Measurements from ENCODE around the gene NFATC1.

The NFATC1 gene

GRCh38 chr18:79395761-79396404, at the start of gene NFATC1:
Gene NFATC1 (plus strand): TSS chr18:79395930. CDS start chr18:79396225, 295 bp downstream.
- DNase-seq (ENCODE audit: low read depth in 2 of 3, low spot score in 1 of 3), result peak; percentile 78 to 87 (median 82)

DNA sequence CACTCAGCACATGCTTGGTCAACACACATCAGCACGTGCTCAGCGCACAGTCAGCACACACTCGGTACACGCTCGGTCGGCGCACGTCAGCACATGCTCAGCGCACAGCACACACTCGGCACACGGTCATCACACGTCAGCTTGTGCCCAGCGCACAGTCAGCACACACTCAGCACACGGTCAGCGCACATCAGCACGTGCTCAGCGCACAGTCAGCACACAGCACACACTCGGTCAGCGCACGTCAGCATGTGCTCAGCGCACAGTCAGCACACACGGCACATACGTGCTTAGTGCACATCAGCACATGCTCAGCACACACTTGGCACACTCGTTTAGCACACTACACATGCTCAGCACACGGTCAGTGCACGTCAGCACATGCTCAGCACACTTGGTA, 49.7 kb upstream of the NFATC1 start:
- DNase-seq (ENCODE audit: low read depth in 2 of 3, low spot score in 1 of 3), result no peak

- no peak for DNase-seq (ENCODE audit: low read depth in 2 of 3, low spot score in 1 of 3)
Measured at GRCh38 chr18:79348066-79348465, 47.7 kb upstream of the NFATC1 start.

GRCh38 chr18:79352432-79352831, 43.3 kb upstream of the NFATC1 start:
- no peak for DNase-seq (ENCODE audit: low read depth in 2 of 3, low spot score in 1 of 3)

DNA sequence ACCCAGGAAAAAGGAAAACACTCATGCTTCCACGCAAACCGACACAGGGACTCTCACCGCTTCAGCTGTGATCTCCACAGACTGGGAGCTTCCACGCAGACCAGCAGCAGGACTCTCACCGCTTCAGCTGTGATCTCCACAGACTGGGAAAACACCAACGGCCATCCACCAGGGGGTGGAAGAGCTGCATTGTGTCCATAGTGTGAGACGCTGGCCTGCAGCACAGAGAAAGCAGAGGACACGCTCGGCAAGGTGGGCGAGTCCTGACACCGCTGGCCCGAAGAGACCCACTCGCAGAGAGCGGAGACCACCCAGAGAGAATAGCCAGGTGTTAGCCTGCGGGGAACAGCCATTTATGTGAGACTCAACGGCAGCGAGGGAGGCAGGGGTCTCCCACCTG, 42.5 kb upstream of the NFATC1 start:
- DNase-seq (ENCODE audit: low read depth in 2 of 3, low spot score in 1 of 3), result no peak

DNA sequence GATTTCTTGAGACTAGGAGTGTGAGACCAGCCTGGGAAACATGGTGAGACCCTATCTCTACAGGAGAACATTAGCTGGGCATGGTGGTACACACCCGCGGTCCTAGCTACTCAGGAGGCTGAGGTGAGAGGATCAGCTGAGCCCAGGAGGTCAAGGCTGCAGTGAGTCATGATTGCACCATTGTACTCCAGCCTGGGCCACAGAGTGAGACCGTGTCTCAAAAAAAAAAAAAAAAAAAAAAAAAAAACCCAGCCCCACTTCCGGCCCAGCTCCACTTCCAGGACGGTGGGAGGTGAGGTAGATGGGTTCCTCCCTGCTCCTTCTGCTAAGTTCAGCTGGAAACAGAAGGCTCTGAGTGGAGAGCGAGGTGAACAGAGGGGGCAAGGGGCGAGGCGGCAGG, 41.4 kb upstream of the NFATC1 start:
- no peak for DNase-seq (ENCODE audit: low read depth in 2 of 3, low spot score in 1 of 3)

- no peak for DNase-seq (ENCODE audit: low read depth in 2 of 3, low spot score in 1 of 3)
Measured at GRCh38 chr18:79355433-79356335, 40.0 kb upstream of the NFATC1 start.

- DNase-seq (ENCODE audit: low read depth in 2 of 3, low spot score in 1 of 3), result no peak
Measured at GRCh38 chr18:79356435-79356834, 39.3 kb upstream of the NFATC1 start.

GRCh38 chr18:79360933-79361332, 34.8 kb upstream of the NFATC1 start:
- no peak for DNase-seq (ENCODE audit: low read depth in 2 of 3, low spot score in 1 of 3)

DNA sequence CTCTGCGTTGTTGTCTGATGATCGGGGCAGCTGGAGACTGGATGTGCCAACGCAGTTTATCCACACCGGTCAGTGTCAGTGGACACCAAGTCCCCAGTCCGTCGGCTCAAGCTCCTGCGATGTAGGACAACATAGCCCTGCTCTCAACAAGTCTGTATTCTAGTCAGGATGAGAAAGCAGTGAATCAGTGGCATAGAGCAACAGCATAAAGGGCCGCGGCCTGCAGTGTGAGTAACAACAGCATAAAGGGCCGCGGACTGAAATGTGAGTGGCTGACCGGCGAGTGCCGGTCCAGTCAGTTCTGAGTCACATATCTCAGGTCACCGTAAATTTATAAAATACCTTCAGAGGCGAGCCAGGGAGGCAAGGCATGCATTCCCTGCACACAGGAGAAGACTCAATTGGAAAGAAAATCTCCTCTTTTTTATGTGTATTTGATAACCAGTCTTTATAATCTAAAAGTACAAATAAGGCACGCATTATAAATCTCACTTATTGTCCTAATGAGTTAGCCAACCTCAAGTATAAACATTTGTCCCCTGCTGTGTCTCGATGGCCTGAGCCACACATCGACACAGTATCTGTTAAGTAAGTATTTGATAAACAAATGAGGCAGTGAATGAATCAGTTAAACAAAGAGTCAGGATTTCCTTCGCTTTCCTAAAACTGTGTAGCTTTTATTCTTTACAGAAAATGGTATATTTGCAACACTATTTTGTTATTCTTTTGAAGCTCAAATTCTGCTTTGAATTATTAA, 33.8 kb upstream of the NFATC1 start:
- DNase-seq (ENCODE audit: low read depth in 2 of 3, low spot score in 1 of 3), result no peak

- no peak for DNase-seq (ENCODE audit: low read depth in 2 of 3, low spot score in 1 of 3)
Measured at GRCh38 chr18:79365701-79366100, 30.0 kb upstream of the NFATC1 start.

DNA sequence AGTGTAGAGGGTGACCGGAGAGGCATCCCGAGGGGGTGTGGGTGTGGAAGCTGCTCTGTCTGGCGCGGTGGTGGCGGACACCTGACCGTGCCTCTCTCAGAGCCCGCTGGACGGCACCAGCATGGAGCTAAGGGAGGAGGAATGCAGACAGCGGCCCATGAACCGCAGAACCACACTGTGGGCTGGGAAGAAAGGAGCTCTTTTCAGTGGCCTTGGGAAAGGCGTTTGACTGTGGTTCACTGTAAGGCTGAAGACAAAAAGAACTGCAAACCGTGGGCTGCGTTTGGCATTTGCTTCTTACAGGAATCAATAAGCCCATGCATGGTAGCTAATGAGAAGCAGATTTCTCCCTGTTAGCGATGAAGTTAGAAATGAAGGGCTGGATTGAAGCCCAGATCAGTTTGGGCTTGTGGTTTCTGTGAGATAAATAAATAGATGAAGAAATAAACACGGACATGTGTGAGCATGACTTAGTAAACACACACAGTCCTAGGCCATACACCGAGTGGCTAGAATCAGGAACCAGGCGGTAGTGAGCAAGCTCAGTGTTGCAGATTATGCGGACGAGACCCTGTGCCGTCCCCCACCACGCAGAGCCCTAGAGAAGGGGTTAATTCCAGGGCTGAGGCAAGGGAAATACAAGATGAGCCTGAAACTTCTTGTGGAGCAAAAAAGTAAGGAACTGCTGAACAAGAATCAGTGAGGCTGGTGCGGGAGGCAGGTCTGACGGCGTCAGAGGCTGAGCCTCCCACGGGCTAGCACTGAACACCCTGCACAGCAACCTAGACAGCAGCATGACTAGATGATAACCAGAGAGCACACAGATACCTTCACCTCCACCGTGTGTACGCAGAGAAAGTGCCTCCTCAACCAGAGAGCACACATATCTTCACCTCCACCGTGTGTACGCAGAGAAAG, 29.3 kb upstream of the NFATC1 start:
- no peak for DNase-seq (ENCODE audit: low read depth in 2 of 3, low spot score in 1 of 3)

DNA sequence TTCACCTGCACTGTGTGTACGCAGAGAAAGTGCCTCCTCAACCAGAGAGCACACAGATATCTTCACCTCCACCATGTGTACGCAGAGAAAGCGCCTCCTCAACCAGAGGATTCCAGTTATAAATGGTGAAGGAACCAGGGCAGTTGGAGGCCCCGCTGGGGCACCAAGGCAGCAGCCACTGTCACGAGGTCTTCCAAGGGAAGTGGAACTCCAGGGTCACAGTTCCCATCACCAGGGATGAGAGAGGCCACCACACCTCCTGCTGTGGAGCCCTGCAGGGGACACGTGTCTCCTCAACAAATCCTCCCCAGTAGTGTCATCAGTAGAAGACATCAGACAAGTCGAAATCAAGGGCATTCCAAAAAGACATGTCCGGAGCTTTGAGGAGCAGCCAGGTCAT, 28.2 kb upstream of the NFATC1 start:
- no peak for DNase-seq (ENCODE audit: low read depth in 2 of 3, low spot score in 1 of 3)

GRCh38 chr18:79367989-79368388, 27.7 kb upstream of the NFATC1 start:
- no peak for DNase-seq (ENCODE audit: low read depth in 2 of 3, low spot score in 1 of 3)

DNA sequence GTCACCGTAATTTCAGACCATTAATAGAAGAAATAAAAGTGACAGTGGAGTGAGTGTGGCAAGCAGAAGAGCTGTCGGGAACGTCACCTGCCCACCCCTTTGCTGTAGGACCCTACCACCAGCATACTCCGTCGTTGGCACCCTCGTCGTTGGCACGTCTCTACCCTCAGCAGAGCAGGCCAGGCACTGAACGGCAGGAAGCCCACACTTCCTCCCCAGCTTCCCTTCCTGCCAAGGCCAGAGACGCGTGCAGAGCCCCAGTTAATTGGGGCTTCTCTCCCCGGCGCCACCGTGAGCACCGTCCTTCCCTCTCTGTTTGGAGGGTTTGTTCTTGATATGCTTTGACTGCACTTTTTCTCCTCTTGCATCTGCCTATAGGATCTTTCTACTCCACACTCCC, 27.0 kb upstream of the NFATC1 start:
- no peak for DNase-seq (ENCODE audit: low read depth in 2 of 3, low spot score in 1 of 3)

DNA sequence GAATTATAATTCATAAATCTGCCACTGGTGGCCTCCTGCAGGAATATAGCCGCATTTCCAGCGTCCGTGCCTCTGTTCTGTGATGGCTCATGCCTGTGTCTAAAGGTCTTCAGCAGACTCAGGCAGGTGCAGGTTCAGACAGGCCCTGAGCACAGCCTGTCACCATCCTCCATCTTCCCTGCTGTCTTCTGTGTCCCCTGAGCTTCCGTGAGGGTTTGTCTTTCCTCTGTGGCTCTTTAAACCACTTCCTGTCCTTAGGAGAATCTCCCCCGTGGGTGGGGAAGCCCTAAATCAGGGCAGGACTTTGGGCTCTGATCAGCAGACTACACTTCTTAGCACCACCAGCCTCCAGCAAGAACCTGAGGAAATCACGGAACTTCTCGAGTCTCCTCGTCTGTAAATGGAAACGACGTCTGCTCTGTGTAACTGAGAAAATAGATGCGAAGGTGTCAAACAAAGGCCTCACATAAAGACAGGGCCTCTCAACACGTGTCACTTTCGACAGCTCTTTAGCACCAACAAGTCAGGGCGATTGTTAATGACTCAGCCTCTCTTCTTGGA, 24.1 kb upstream of the NFATC1 start:
- no peak for DNase-seq (ENCODE audit: low read depth in 2 of 3, low spot score in 1 of 3)

GRCh38 chr18:79372461-79372860, 23.3 kb upstream of the NFATC1 start:
- DNase-seq (ENCODE audit: low read depth in 2 of 3, low spot score in 1 of 3), result no peak

DNA sequence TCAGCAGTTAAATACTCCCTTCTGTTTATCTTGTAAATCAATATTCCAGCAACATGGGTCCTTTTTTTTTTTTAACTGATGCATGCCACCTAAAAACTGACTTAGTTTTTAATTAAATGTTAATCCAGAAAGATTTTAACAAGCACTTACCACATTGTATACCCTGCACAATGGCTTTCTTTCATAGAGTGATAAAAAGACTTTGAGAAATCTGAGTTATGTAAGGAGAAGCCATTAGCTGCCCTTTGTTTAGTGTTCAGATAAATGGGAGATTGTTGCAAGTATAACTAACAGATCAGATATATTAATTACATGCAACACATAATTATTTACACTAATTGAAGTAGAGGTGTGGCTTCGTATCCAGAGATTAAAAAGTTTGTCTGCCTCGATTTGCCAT, 22.7 kb upstream of the NFATC1 start:
- DNase-seq (ENCODE audit: low read depth in 2 of 3, low spot score in 1 of 3), result no peak

- no peak for DNase-seq (ENCODE audit: low read depth in 2 of 3, low spot score in 1 of 3)
Measured at GRCh38 chr18:79373736-79374135, 22.0 kb upstream of the NFATC1 start.

DNA sequence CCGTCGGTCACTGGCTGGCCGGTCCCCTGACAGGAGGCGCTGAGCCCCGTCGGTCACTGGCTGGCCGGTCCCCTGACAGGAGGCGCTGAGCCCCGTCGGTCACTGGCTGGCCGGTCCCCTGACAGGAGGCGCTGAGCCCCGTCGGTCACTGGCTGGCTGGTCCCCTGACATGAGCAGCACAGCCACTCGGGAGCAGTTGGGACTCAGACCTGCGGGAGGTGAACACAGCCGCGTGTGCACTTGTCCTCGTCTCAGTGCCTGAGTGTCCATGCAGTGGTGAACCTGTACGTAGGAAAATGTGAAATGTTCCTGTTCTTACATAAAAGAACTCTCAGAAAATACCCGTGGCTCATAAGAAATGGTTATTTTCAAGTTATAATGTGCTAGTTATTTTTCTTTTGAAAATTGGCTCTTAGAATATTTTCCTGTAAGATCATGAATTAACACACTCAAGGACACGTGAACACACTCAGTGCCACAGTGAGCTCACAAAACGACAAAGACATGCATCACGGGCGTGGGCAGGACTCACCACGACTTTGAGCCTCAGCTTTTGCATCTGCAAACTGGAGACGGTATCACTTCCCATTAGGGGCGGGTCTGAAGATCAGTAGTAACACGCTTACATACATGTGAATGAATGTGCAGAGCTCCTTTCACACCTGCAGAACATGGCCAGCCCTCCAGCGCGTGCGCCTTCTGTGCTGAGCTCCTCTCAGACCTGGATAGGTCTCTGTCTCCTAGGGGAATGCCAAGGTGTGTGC, 21.1 kb upstream of the NFATC1 start:
- no peak for DNase-seq (ENCODE audit: low read depth in 2 of 3, low spot score in 1 of 3)

Measured in stimulated activated CD4-positive, alpha-beta T cell treated with anti-CD3 and anti-CD28 coated beads, Interleukin-12 subunit alpha, Interleukin-12 subunit beta, amount 100 ng/mL, for 48 hours (primary cell).